Lower leg skin (tissue), 4 donors: ENCODE measurements around the gene SNX14. TPM values are rescaled to one million over a fixed set of nuclear protein-coding genes. Genes with fewer than 3 reads are reported as not detected.

Source experiments
- DNase-seq, 2 donors: peaks; one replicate each; pipeline ENCODE4 v3.0.0-alpha.2; 2019; ENCODE audit warnings: low spot score in 2 of 2
- H3K4me3 ChIP-seq: fragments of 200-600 bp; sonication (generic); 2 replicates; pipeline ENCODE4 v1.5.1; 2017; ENCODE audit warnings: mild to moderate bottlenecking, low read depth; ENCODE audit not compliant: poor library complexity, severe bottlenecking
- POLR2A ChIP-seq, 2 donors: fragments of 450-650 bp; IDR thresholded peaks; one replicate each; pipeline ENCODE4 v1.6.1; 2016 to 2017; ENCODE audit warnings: antibody characterized with exemption in 2 of 2, mild to moderate bottlenecking in 1 of 2, moderate library complexity in 1 of 2
- WGBS, 2 donors: methylation state at CpG; one replicate each; pipeline ENCODE4 v1.1.5; 2018; 5-methylcytosine and 5-hydroxymethylcytosine counted together
- intact Hi-C: fragments of 100-400 bp; cut with DNase I; formaldehyde crosslinking; loops from one replicate; pipeline ENCODE4 v1.15.0; 2023; ENCODE audit warnings: low total_unique reads
- total RNA-seq, 4 donors: library from RNA; depleted of rRNA; stranded (reverse); fragments of >200 nt; gene quantifications; one replicate each; pipeline ENCODE4 v1.1.0, GENCODE V29; 2016
- TF ChIP-seq, protein P1 (sequence below), 3 donors: fragments of 450-650 bp; IDR thresholded peaks; one replicate each; pipeline ENCODE4 v1.5.1; 2016; ENCODE audit warnings: antibody characterized with exemption in 3 of 3, mild to moderate bottlenecking in 3 of 3, moderate library complexity in 2 of 3

Gene SNX14
- total RNA-seq, 4 donors from 2014 or later = 38.3 to 75.3 (median 56.6) TPM

DNA sequence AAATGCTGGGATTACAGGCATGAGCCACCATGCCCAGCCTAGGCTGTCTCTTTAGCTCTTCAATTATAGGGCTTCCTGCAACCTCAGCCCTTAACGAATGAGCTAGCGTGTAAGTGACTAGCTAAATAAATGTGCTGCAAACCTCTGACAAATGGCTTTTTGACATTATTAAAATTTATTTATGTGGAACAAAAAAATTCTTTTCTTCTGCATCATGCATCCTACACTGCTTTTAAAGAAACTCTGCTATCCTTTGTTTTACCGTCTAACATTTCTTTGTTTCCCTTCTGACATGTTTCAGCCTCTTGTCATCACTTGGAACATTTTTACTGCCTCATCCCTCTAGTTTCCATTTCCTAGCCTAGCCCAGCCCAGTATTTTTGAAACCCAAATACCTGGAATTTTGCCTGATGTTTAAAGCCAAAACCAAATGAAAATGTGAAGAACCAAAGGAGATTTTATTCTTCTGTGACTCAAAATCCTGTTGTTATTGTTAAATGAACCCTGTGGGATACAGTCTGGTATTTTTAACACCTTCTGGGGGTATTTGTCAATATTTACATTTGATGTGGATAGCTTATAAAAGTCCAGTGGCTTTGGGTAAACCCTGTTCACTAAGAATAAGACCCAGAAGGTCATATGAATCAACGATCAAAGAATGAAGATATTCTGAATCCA, 134.3 kb downstream of the SNX14 start:
- no peak for TF ChIP-seq POLR2A (IDR thresholded peaks at IDR 0.05)
- TF ChIP-seq, protein P1, sequence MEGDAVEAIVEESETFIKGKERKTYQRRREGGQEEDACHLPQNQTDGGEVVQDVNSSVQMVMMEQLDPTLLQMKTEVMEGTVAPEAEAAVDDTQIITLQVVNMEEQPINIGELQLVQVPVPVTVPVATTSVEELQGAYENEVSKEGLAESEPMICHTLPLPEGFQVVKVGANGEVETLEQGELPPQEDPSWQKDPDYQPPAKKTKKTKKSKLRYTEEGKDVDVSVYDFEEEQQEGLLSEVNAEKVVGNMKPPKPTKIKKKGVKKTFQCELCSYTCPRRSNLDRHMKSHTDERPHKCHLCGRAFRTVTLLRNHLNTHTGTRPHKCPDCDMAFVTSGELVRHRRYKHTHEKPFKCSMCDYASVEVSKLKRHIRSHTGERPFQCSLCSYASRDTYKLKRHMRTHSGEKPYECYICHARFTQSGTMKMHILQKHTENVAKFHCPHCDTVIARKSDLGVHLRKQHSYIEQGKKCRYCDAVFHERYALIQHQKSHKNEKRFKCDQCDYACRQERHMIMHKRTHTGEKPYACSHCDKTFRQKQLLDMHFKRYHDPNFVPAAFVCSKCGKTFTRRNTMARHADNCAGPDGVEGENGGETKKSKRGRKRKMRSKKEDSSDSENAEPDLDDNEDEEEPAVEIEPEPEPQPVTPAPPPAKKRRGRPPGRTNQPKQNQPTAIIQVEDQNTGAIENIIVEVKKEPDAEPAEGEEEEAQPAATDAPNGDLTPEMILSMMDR (IDR thresholded peaks at IDR 0.05) = no peak
- H3K4me3 ChIP-seq = no peak overlapping the region
- 19 to 25% methylated on average over 4 of the region's 4 CpGs for WGBS, 2 donors
- intact Hi-C loops = no loop called here
- no peak for DNase-seq

DNA sequence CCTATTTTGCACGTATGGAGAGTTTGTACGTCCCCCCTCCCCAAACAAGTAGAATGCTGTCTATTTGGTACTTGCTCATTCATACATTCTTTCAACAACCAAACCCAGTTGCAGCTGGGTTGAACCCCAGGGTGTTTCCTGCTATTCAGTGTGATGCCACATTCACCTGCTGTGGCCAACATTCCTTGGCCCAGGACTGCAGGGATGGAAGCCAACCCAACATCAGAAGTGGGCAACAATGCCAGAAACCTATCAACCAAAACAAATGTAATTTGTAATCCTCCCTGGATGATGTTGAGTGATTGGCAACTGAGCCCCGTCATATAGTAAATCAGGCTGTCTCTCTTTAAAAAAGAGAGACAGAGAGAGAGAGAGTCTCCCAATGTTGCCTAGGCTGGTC, 134.9 kb downstream of the SNX14 start:
- no peak for DNase-seq
- WGBS, 2 donors = 34 to 41% methylated on average over 3 of the region's 3 CpGs
- intact Hi-C loops = no loop called here
- no peak for TF ChIP-seq POLR2A (IDR thresholded peaks at IDR 0.05)
- TF ChIP-seq, protein P1 (IDR thresholded peaks at IDR 0.05) = no peak
- H3K4me3 ChIP-seq = no peak overlapping the region

DNA sequence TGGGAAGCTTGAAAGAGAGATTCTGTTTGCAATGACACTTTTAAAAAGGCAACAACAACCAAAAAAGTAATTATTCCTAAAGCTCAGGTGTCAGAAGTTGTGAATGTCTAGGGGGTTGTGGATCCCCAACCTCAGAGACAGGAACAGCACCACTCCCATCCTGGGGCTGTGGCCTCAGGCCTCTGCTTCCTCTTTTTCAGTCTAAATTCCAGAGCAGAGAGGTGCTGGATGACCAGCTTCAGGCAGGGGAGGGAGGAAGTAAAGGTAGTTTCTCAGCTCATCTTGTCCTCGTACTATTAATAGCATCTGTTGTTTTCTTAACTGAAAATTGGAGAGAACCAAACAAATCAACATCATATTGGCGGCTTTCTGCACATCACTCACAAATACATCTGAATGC, 135.5 kb downstream of the SNX14 start:
- TF ChIP-seq, protein P1 (IDR thresholded peaks at IDR 0.05) = no peak
- no peak for TF ChIP-seq POLR2A (IDR thresholded peaks at IDR 0.05)
- no peak overlapping the region for H3K4me3 ChIP-seq
- intact Hi-C loops = no loop called here
- 8 to 34% methylated on average over 2 of the region's 2 CpGs for WGBS, 2 donors
- DNase-seq = no peak

DNA sequence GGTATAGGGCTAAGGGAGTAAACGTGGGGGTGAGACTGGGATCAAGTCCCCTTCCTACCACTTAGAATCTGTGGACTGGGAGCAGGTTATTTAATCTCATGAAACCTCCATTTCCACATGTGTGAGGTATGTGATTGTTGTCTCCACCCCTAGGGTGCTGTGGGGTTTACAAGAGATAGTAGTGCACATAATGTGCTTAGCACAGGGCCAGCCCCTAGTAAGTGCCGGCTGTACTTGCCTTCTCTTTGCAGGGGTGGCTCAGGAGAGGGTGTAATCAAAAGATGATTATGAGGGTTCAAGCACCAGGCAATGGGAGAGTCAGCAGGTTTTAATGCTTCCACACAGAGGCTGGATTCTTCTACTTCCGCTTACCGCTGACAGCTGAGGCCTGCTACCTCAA, 136.9 kb downstream of the SNX14 start:
- TF ChIP-seq POLR2A (IDR thresholded peaks at IDR 0.05) = no peak
- TF ChIP-seq, protein P1 (IDR thresholded peaks at IDR 0.05) = no peak
- DNase-seq = no peak
- WGBS, 2 donors = 86% methylated on average over 4 of the region's 4 CpGs
- H3K4me3 ChIP-seq = no peak overlapping the region
- intact Hi-C loops = no loop called here

Other genes starting within 250 kb of the SNX14 start
- 10 to 100 TPM in 2 of 4 donors, 1 to 10 TPM in 2; 6.3 to 12.8 (median 9.2) TPM for gene NT5E, start 143.8 kb downstream of the SNX14 start, total RNA-seq
- 10 to 100 TPM; 49.4 to 56.3 (median 50.6) TPM for gene SYNCRIP, start 49.0 kb upstream of the SNX14 start, total RNA-seq